ENCODE results near the gene OSBPL7.

OSBPL7 gene

DNA sequence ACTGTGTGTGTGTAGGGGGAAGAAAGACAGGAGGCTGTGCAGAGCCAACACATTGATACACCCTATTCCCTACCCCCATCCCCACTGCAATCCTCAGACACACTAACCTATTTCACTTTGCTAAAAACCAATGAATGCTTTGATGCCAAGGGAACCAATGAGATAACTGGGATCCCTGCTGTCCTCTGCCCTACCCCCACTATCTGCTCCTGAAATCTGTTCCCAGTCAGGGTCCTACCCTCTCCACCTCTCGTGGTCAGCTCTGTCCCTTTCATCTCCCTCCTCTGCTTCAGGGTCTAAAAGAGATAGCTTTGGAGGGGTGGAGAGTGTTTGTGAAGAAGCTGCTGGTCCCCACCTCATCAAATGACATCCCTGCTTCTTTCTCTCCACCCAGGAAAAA is 48.5 kb upstream of the OSBPL7 start:
- Histone ChIP-seq H3K27ac (ENCODE audit: extremely low read depth, low read depth, low read length) (no peak overlapping the region), H3K9me3 (ENCODE audit: control insufficient read depth, insufficient read depth, low read depth, low read length) (no peaks in the 10 kb centered on the region), H3K36me3 (ENCODE audit: control insufficient read depth in 2 of 2, insufficient read depth in 1 of 2, low read length in 2 of 2) (no peaks in the 10 kb centered on the region), H3K4me1 (ENCODE audit: control insufficient read depth, insufficient read depth, low read length) (no peaks in the 10 kb centered on the region), H3K4me3 (ENCODE audit: low read depth, low read length) (no peak overlapping the region)
- ChIA-PET CTCF (interaction anchor here (0.6 to 2.4 kb wide), 8 partner anchors 18 to 152 kb away, joined by 3 to 18 read pairs (median 5); partner anchors contain the start of genes SCRN2 and SP6), POLR2A (interaction anchor here (0.6 kb wide), 1 partner anchor 25 kb away, joined by 6 read pairs; no protein-coding TSS in a partner anchor)
- TF ChIP-seq ZNF394 (tag by site-specific recombination; IDR thresholded peaks at IDR 0.05; ENCODE audit: borderline replicate concordance): no peak
- TF ChIP-seq, protein P1, sequence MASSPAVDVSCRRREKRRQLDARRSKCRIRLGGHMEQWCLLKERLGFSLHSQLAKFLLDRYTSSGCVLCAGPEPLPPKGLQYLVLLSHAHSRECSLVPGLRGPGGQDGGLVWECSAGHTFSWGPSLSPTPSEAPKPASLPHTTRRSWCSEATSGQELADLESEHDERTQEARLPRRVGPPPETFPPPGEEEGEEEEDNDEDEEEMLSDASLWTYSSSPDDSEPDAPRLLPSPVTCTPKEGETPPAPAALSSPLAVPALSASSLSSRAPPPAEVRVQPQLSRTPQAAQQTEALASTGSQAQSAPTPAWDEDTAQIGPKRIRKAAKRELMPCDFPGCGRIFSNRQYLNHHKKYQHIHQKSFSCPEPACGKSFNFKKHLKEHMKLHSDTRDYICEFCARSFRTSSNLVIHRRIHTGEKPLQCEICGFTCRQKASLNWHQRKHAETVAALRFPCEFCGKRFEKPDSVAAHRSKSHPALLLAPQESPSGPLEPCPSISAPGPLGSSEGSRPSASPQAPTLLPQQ (tag by site-specific recombination; IDR thresholded peaks at IDR 0.05): no peak

DNA sequence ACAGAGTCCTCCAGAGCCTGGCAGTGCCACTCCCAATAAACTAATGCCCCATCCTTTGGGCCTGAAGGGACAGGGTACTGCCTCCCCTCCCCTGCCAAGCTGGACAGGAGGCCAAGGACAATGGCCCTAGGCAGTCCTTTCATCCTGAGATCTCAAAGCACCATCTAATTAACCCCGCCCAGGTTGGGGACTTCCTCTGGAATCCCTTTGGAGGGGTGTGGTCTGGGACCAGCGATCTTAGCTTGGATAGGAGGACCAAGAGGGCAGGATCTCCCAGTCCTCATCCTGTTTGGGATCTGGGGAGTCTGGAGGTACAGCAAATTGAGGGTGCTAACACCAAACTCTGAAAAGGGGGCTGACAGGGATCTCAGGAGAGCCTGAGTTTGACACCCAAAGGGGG is 47.5 kb upstream of the OSBPL7 start:
- no peak overlapping the region for H3K4me3 ChIP-seq (ENCODE audit: low read depth, low read length)
- ChIA-PET POLR2A (no interaction called here), CTCF (interaction anchor here (0.9 to 1.7 kb wide), 3 partner anchors 13 to 101 kb away, joined by 3 to 7 read pairs (median 4); no protein-coding TSS in a partner anchor)
- H3K9me3 ChIP-seq (ENCODE audit: control insufficient read depth, insufficient read depth, low read depth, low read length): no peaks in the 10 kb centered on the region
- no peak overlapping the region for H3K27ac ChIP-seq (ENCODE audit: extremely low read depth, low read depth, low read length)
- TF ChIP-seq ZSCAN30 (tag by site-specific recombination; IDR thresholded peaks at IDR 0.05) (no peak), TRIM28 (IDR thresholded peaks at IDR 0.05; ENCODE audit: borderline replicate concordance, low read length) (no peak), ZNF121 (tag by site-specific recombination; IDR thresholded peaks at IDR 0.05) (no peak), ZNF701 (tag by site-specific recombination; IDR thresholded peaks at IDR 0.05) (no peak), ZNF16 (tag by site-specific recombination; IDR thresholded peaks at IDR 0.05; ENCODE audit: low read depth) (no peak), ZNF610 (tag by site-specific recombination; IDR thresholded peaks at IDR 0.05; ENCODE audit: borderline replicate concordance) (no peak), ZNF19 (tag by site-specific recombination; IDR thresholded peaks at IDR 0.05; ENCODE audit: low read depth) (no peak), ZNF830 (tag by site-specific recombination; IDR thresholded peaks at IDR 0.05; ENCODE audit: low read depth) (no peak), ZNF792 (tag by site-specific recombination; IDR thresholded peaks at IDR 0.05) (no peak), KLF7 (tag by site-specific recombination; IDR thresholded peaks at IDR 0.05; ENCODE audit: borderline replicate concordance) (no peak), ZNF473 (tag by site-specific recombination; IDR thresholded peaks at IDR 0.05) (no peak)
- TF ChIP-seq, protein P2, sequence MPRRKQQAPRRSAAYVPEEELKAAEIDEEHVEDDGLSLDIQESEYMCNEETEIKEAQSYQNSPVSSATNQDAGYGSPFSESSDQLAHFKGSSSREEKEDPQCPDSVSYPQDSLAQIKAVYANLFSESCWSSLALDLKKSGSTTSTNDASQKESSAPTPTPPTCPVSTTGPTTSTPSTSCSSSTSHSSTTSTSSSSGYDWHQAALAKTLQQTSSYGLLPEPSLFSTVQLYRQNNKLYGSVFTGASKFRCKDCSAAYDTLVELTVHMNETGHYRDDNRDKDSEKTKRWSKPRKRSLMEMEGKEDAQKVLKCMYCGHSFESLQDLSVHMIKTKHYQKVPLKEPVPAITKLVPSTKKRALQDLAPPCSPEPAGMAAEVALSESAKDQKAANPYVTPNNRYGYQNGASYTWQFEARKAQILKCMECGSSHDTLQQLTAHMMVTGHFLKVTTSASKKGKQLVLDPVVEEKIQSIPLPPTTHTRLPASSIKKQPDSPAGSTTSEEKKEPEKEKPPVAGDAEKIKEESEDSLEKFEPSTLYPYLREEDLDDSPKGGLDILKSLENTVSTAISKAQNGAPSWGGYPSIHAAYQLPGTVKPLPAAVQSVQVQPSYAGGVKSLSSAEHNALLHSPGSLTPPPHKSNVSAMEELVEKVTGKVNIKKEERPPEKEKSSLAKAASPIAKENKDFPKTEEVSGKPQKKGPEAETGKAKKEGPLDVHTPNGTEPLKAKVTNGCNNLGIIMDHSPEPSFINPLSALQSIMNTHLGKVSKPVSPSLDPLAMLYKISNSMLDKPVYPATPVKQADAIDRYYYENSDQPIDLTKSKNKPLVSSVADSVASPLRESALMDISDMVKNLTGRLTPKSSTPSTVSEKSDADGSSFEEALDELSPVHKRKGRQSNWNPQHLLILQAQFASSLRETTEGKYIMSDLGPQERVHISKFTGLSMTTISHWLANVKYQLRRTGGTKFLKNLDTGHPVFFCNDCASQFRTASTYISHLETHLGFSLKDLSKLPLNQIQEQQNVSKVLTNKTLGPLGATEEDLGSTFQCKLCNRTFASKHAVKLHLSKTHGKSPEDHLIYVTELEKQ (tag by site-specific recombination; IDR thresholded peaks at IDR 0.05; ENCODE audit: borderline replicate concordance): no peak
- TF ChIP-seq, protein P3, sequence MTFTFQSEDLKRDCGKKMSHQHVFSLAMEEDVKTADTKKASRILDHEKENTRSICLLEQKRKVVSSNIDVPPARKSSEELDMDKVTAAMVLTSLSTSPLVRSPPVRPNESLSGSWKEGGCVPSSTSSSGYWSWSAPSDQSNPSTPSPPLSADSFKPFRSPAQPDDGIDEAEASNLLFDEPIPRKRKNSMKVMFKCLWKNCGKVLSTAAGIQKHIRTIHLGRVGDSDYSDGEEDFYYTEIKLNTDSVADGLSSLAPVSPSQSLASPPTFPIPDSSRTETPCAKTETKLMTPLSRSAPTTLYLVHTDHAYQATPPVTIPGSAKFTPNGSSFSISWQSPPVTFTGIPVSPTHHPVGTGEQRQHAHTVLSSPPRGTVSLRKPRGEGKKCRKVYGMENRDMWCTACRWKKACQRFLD (tag by site-specific recombination; IDR thresholded peaks at IDR 0.05): no peak
- TF ChIP-seq, protein P4, sequence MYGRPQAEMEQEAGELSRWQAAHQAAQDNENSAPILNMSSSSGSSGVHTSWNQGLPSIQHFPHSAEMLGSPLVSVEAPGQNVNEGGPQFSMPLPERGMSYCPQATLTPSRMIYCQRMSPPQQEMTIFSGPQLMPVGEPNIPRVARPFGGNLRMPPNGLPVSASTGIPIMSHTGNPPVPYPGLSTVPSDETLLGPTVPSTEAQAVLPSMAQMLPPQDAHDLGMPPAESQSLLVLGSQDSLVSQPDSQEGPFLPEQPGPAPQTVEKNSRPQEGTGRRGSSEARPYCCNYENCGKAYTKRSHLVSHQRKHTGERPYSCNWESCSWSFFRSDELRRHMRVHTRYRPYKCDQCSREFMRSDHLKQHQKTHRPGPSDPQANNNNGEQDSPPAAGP (tag by site-specific recombination; IDR thresholded peaks at IDR 0.05): no peak
- H3K36me3 ChIP-seq (ENCODE audit: control insufficient read depth in 2 of 2, insufficient read depth in 1 of 2, low read length in 2 of 2): no peaks in the 10 kb centered on the region
- no peaks in the 10 kb centered on the region for H3K4me1 ChIP-seq (ENCODE audit: control insufficient read depth, insufficient read depth, low read length)

Data from HEK293 (cell line).